NOMO-1 treated with dmso at 0.1 percent for 144 hours (cell line): ENCODE measurements around the gene CA10.

Experiments
- DNase-seq: peaks from one replicate; lab custom pipeline; 2025; ENCODE audit not compliant: unreplicated experiment; lab: John Stamatoyannopoulos, UW

Gene CA10

DNA sequence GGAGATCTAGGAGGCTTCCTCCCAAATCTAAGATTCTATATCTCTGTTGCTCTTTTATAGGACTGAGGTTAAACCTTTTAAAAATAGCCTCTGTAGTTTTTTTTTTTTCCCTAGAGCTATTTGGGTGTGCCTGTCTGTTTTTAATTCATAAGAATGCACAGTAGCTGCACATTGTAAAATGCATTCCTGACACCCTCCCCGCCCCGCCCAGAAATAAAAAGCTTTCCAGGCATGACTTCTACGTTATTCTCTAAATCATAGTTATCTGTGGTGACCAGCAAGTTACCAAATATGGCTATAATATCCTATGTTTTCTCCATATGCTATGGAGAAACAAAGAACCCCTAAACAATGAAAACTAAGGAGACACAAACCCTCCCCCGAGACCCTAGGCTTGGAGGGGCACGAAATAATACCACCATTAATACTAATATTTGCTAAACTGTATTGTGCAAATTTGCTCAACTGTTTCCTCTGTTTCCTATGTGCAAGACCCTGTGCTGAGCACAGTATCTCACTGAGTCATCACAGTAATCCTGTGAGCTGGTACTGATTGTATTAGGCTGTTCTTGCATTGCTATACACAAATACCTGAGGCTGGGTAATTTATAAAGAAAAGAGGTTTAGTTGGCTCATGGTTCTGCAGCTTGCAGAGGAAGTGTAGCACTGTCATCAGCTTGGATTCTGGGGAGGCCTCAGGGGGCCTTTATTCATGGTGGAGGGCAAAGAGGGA is 388.3 kb downstream of the CA10 start:
- DNase-seq = no peak

DNA sequence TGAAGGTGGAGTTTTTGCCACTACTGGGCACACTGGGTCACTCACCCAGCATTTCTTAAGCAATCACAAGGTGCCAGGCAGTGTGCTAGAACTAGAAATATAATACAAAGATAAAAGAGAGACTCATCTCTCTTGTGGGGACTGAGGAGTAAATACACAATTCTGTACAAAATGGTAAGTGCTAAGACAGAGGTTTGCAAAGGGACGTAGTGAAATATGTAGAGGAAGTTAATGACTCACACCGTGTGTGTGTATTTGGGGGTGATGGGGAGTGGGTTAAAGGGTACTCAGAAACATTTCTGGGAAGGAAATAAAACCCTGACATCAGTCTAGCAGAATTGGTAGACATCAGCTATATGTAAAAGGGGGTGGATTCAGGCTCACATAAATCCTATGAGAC is 389.3 kb downstream of the CA10 start:
- DNase-seq = no peak

DNA sequence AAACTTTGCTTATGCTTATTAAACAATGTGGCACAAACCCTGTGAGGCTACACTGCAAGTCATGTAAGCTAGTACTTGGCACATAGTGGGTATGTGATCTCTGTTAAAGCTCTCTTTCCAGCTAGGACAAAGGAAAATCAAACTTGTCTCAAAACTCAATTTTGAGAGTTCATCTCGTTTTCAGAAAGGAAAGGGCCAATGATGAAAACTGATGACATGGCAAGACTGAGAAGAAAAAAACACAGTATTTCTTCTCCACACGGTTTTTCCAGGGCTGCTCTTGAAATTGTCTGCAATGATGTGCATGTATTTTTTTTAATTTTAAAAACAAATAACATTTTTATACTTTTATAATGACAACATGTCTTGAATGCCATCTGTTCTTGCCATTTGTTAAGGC is 389.8 kb downstream of the CA10 start:
- DNase-seq = no peak

DNA sequence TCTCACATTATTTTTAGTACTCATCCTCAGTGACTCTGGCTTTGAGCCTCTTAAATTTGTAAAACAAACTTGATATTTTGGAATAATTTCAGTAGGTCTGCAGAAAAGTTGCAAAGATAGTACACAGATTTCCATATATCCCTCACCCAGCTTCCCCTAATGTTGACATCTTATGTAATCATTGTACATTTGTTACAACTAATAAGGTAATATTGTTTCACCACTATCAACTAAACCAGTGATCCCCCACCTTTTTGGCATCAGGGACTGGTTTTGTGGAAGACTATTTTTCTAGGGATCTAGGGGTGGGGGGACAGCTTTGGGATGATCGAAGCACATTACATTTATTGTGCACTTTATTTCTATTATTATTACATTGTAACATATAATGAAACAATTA is 391.2 kb downstream of the CA10 start:
- no peak for DNase-seq

DNA sequence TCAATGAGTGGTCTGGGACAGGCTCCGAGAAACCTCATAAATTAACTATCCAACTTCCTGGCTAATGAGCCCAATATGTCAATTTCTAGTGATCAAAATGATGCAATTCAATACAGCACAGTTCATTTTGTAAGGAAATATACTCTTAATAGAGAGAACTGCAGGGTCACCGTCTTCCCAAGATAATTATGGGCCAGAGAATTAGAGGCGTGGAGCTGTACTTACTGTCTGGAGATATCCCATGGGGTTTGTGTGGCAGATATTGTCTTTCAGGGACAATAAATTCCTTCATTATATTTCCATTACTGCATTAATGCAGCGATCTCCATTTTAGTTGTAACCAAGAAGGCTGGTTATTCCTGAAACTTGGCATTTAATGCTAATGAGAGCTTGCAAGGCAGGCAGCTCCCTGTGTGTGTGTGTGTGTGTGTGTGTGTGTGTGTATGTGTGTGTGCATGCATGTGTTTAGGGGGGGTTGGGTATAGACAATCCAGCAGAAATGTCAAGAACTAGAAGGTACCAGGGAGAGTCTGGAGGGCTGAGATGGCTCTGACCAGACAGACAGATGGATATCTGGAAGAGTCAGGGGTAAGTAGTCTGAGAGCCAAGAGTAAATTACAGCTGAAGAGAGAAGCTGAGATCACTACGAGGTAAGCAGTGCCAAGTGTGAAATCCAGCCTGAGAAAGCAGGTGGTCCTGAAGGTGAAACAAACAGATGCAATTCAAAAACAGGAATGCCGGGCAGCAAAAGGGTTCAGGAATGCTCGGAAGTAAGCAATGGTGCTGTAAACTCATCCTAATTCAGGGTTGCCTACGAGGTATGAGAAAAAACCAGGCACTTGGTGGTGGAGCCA is 393.0 kb downstream of the CA10 start:
- DNase-seq = no peak

DNA sequence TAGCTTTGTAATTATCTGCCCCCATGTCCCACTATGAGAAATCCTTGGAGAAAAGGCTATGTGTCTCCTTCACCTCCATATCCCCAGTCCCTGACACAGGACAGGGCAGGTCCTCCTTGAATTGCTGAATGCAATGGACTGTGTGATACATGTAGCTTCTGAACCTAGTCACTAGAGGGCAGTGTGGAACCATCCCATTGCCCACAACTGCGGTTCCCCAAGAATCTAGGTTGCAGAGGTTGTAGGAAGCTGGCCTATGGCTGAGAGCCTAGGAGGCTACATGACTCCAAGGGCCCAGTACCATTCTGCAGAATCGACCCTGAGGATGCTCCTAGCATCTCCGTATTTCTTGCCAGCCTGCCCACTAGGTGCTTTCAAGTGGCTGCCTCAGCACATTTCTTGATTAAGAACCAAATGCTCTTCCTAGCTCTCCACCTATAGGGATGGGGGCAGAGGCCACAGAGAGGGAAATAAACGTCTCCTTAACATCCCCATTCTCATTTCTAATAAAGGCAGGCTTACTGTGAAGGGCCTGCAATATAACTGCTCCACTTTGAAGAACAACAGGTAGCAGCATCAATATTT is 394.0 kb downstream of the CA10 start:
- DNase-seq = no peak

DNA sequence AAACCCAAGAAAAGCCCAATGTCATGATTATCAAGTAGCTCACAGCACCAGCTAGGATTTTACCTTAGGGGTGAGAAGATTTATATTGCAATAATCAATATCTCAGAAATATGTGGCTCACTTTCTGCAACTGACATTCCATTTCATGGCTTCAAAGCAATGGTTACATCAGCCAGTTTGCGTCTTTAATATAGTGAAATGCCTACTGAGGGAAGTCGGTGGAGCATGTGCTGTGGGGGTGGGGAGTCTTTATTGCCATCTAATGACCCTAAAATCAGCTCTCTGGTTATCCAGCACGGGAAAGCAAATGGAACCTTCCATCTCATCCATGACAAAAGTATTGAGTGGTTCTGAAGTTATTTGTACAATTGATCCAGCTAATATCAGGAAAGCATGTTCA is 395.5 kb downstream of the CA10 start:
- no peak for DNase-seq

DNA sequence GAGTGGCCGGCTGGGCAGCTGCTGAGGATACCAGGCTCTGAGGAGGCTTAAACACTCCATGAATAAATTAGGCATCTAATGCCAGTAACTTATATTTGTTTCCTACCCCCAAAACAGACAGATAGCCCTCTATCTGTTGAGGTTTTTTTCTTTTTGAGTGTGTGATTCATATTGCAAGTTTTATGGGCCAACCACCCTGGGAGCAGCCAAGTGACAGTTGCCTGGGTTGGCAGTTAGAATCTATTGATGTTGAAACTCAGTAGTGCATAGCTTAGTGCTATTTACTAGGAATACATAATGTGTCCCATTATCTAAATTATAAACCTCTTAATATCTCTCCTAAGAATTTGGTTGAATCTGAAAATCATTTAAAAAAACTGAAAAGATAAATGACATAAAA is 397.4 kb downstream of the CA10 start:
- DNase-seq = no peak

DNA sequence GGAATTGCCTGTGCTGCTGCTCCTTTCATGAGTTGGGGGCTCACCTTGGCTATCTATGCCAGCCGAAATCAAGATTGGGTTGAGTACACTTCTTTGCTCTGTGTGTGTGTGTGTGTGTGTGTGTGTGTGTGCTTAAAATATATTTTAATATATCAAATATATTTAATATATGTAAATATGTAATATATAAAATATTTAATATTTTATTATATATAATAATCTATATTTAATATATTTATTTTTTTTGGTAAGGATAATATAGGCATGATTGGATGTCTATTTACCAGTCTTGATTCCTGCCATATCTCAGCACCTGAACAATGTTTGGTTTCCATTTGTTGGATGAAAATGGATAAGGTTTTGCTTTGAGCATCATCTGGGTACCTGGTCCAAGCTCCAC is 399.3 kb downstream of the CA10 start:
- no peak for DNase-seq

DNA sequence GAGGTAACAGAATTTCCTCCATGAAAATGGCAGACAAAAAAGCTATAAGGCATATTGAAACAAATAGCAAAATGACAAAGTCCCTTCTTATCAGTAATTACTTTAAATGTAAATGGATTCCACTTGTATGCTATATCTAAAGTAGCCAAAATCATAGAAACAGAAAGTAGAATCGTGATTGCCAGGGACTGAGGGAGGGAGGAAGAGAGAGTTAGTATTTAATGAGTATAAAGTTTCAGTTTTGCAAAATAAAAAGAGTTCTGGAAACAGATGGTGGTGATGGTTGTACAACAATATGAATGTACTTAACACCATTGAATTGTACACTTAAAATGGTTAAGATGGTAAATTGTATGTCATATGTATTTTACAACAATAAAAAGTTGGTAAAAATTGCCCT is 407.4 kb downstream of the CA10 start:
- DNase-seq = no peak

DNA sequence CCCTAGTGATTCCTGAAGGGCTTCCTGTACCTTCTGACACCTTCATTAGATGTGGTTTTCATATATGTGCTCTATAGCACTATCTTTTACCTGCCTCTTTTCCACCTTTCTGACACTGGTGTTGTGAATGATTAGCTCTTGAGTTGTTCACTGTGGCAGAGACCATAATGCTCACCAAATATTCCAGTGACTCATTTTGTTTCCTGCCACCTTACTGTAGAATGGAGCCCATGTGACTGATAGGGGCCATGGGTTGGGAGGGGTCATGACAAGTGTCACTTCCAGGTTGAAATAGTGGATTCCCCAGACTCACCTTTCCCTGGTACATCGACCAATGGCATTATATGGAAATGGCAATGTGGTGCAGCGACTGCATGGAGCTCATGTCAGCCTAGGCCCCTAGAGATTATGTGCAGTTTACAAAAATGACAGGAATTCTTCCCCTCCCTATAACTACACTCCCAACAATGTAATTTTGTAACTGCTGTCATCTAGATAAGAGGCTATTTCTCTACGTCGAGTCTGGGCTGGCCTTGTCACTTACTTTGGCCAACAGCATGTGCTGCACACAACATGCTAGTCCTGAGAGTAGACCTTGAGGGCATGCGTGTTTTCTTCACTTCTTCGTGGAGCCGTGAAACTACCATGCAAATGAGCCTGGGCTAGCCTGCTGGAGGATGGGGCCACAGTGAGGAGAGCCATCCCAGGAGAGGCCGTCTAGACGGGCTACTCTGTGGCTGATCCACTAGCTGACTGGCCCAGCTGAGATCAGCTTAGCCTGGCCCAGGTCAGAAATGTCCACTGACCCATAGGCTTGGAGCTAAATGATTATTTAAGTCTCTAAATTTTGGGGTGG is 409.5 kb downstream of the CA10 start:
- DNase-seq = no peak

DNA sequence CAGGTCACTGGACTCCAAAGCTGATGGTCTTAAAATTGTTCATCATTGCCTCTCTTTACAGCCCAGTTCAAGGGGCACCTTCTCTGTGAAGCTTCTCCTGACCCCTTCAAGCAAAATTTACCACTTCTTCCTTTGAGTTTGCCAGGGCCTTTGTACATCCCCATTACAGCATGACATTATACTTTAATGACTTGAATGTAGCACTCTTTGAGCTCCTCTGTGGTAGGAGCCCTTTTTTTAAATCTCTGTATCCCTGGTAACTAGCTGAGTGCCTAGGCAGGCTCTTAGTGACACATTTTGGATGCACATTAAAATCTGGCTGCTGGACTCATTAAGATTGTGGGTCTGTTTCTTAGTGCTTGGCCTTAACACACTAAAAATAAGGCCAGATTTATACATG is 412.1 kb downstream of the CA10 start:
- DNase-seq = no peak

DNA sequence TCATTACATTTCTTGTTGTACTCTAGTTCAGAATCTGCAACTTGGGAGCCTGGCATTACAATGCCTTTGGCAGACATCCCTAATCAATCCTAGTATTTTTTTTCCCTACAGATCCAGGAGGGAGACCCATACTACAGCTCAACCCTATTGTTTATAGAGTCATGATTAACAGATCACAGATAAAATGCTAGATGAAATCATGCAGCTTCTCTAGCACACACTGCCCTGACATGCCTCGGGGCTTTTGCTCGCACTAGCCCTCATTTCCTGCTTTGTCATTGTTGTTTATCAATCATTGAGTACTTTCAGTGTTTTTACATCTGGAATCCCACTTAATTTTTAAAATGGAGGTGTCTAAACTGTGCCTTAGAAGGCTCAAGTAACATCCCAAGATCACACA is 412.5 kb downstream of the CA10 start:
- no peak for DNase-seq

DNA sequence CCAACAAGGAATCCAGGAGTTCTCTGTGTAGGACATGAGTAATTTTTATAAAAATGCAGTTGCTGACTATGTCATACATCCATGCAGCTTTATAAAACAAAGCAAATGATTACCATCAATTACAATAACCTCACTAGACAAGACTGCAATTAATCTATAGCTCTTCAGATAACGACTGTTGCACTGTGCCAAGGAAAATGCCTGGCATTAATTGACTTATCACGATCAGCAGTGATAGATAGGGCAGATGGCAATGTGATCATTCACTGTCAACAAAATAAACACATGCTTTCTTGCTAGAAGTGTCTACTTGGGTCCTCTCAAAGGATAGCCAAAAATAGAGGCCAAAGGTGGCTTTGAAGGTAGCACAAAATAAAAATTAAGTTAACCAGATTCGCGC is 415.0 kb downstream of the CA10 start:
- no peak for DNase-seq

DNA sequence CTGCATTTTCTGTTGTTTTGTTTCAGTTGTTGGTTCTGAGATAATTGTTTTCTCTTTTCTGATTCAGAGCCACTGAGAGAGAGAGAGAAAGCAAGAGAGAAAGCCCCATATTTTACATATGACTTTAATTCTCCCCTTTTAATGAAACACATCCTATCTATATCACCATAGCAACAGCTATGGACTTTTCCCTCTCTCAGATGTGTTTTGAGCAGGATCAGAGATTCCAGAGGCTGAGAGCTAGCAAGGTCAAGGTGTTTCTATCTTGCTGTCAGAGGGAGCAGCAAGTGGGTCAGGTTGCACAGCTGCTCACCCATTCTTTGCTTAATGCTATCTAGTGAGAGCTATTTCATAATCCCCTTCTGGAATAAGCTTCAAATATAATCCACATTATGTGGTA is 415.9 kb downstream of the CA10 start:
- DNase-seq = no peak

DNA sequence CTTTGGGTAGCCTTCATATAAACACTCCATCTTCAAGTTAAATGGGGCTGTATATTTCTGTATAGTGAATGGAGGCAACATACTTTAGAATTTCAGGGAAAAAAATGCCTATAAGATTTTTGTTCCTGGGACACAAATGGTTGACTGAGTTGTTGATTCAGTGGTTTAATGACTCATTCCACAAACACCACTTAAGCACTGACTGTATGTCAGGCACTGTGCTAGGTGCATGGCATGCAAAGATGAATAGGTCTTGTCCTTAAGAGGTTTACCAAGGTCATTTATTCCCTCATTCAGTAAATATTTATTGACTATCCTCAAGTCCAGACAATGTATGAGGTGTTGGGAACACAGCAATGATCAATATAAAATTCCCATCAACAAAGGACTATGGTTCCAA is 417.1 kb downstream of the CA10 start:
- no peak for DNase-seq

DNA sequence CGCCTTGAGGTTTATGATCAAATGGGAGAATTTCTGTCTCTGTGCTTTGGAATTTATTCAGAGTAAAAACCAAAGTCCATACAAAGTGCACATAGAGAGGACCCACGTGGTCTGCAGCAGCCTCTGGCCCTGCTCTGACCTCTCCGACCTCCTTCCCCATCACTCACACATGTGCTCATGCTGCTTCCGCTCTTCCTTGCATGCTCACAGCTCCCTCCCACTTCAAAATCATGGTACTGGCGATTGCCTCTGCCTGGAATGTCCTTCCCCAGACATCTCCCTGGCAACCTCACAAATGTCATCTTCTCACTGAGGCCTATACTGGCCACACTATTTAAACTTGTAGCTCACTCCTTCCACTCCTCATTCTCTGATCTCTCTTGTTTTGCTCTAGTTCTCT is 418.0 kb downstream of the CA10 start:
- DNase-seq = no peak

DNA sequence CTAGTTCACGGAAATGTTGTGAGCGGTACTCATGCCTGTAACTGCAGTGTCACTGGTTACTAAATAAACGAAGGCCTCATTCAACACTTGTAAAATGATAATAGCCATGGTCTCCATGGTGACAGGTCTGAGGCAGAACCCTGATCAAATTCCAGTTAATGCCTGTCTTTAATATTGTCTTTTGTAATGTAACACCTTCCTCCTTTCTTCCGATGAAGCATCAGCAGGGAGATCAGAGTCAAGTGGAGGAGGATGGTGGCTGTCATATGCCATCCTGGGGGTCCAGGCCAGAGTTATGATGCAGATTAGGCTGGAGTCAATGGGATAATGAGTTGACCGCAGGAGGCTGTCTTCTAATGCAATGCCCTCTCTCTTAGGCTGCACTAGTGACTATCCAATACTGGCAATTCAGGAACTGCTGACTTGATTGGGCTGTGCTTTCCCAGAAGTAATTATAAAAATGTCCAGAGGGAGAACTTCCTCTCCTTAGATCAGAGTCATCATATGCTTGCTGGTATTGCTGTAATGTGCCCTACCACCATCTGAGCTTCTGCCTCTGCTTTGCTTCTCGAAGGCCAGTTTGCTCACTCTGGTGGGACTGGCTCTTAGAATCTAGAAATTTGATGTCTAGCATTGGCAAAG is 419.1 kb downstream of the CA10 start:
- no peak for DNase-seq

DNA sequence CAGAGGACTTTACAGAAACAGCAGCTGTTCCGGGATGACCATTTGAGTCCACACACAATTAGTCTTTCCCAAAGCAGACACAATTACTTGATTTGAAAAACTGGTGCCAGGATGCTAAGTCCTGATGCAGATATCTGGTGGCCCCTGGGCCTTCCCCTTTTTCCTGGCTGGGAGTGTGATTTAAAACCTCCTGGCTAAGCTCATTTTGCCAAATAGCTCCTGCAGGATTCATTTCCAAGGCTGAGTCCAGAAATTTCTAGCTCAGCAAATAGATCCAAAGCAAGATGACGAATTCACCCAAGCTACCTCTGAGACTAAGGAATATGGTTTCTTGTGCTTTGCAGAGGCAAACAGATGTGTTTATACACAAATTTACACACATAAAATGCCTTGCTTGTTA is 422.2 kb downstream of the CA10 start:
- DNase-seq = no peak

DNA sequence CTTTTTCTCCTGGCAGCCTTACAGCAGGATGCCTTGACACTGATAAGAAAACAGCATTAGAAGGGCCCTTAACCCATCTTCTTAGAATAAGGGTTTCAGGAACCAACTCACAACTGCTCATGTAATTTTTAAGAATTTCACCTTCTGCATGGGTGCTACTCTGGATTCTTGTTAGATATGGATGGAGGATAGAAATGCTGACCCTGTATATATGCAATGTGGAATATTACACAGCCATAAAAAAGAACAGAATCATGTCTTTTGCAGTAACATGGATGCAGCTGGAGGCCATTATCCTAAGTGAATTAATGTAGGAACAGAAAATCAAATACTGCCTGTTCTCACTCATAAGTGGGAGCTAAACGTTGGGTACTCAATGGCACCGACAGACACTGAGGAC is 423.5 kb downstream of the CA10 start:
- no peak for DNase-seq

DNA sequence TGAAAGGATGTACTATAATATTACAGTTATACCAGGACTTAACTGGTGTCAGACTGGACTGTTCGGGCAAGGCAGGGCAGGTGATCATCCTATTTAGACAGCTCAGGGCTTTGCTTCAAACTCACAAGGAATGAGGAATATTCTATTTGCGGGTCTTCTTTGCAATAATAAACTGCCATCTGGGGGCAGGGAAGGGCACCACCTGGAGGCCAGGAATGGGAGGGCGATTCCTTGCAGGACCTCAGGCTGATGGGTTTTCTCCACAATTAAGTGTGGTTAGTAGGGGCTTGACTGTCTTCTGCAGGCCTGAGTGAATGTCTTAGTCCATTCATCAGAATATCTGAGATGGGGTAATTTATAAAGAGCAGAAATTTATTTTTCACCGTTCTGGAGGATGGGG is 424.1 kb downstream of the CA10 start:
- no peak for DNase-seq
